Trophoblast cell (in vitro differentiated cells and primary cell): Measurements from ENCODE around the gene GPR31.
"Not testable (repeated sequence)": the region's sequence is repeated elsewhere in the genome, so short reads cannot be mapped to it uniquely, and the experiment has no call there.

Source experiments
- DNase-seq, 2 donors: peaks; one replicate each; pipeline ENCODE4 v3.0.0-alpha.2; 2016
- H2AFZ ChIP-seq: 2 replicates; pipeline ENCODE4 v1.6.1; 2013; ENCODE audit warnings: low read length, moderate library complexity, mild to moderate bottlenecking; ENCODE audit not compliant: insufficient read depth, poor library complexity
- H2AK5ac ChIP-seq: 2 replicates; pipeline ENCODE4 v1.6.1; 2013; ENCODE audit warnings: mild to moderate bottlenecking, low read length
- H2BK120ac ChIP-seq: 2 replicates; pipeline ENCODE4 v1.6.1; 2013; ENCODE audit warnings: low read length, mild to moderate bottlenecking, moderate library complexity; ENCODE audit not compliant: insufficient read depth, poor library complexity
- H2BK12ac ChIP-seq: 2 replicates; pipeline ENCODE4 v1.6.1; 2013; ENCODE audit warnings: mild to moderate bottlenecking, low read length, moderate library complexity
- H2BK5ac ChIP-seq: 2 replicates; pipeline ENCODE4 v1.6.1; 2013; ENCODE audit warnings: low read length, low read depth, moderate library complexity, mild to moderate bottlenecking; ENCODE audit not compliant: poor library complexity
- H3K14ac ChIP-seq: 2 replicates; pipeline ENCODE4 v1.6.1; 2013; ENCODE audit warnings: mild to moderate bottlenecking, low read length
- H3K18ac ChIP-seq: 2 replicates; pipeline ENCODE4 v1.6.1; 2013; ENCODE audit warnings: mild to moderate bottlenecking, low read length
- H3K23ac ChIP-seq: 2 replicates; pipeline ENCODE4 v1.6.1; 2013; ENCODE audit warnings: low read length
- H3K27ac ChIP-seq: 2 replicates; pipeline ENCODE4 v1.5.1; 2013; ENCODE audit warnings: low read depth, mild to moderate bottlenecking, inconsistent platforms, low read length, moderate library complexity
- H3K27me3 ChIP-seq: 2 replicates; pipeline ENCODE4 v1.6.1; 2013; ENCODE audit warnings: inconsistent platforms, mild to moderate bottlenecking, low read length, moderate library complexity; ENCODE audit not compliant: insufficient read depth
- H3K36me3 ChIP-seq, 2 experiments: 1 replicate in 1 of 2; 2 replicates in 1 of 2; pipeline ENCODE4 v1.6.1; 2013; ENCODE audit warnings: low read length in 2 of 2, mild to moderate bottlenecking in 2 of 2, moderate library complexity in 1 of 2; ENCODE audit not compliant: insufficient read depth in 2 of 2, control insufficient read depth in 1 of 2
- H3K4ac ChIP-seq: 2 replicates; pipeline ENCODE4 v1.6.1; 2013; ENCODE audit warnings: low read depth, mild to moderate bottlenecking, low read length, moderate library complexity
- H3K4me1 ChIP-seq, 2 experiments: 1 replicate in 1 of 2; 2 replicates in 1 of 2; pipeline ENCODE4 v1.6.1; 2013; ENCODE audit warnings: low read length in 2 of 2, mild to moderate bottlenecking in 2 of 2, moderate library complexity in 1 of 2; ENCODE audit not compliant: insufficient read depth in 2 of 2, control insufficient read depth in 1 of 2
- H3K4me2 ChIP-seq: 2 replicates; pipeline ENCODE4 v1.6.1; 2013; ENCODE audit warnings: inconsistent platforms, mild to moderate bottlenecking, low read length, moderate library complexity
- H3K4me3 ChIP-seq: 2 replicates; pipeline ENCODE4 v1.5.1; 2013; ENCODE audit warnings: mild to moderate bottlenecking, low read depth, low read length, inconsistent platforms
- H3K79me1 ChIP-seq: one replicate; pipeline ENCODE4 v1.6.1; 2013; ENCODE audit warnings: low read length
- H3K79me2 ChIP-seq: 2 replicates; pipeline ENCODE4 v1.6.1; 2013; ENCODE audit warnings: low read length, mild to moderate bottlenecking; ENCODE audit not compliant: control insufficient read depth, insufficient read depth, poor library complexity
- H3K9ac ChIP-seq: 2 replicates; pipeline ENCODE4 v1.6.1; 2013; ENCODE audit warnings: mild to moderate bottlenecking, low read length
- H3K9me3 ChIP-seq: 2 replicates; pipeline ENCODE4 v1.6.1; 2013; ENCODE audit warnings: low read depth, mild to moderate bottlenecking, control low read depth, inconsistent platforms, low read length; ENCODE audit not compliant: insufficient read depth
- H4K12ac ChIP-seq: 2 replicates; pipeline ENCODE4 v1.6.1; 2013; ENCODE audit warnings: low read depth, mild to moderate bottlenecking, low read length, moderate library complexity
- H4K8ac ChIP-seq: 2 replicates; pipeline ENCODE4 v1.6.1; 2013; ENCODE audit warnings: low read depth, mild to moderate bottlenecking, low read length, moderate library complexity
- H4K91ac ChIP-seq: one replicate; pipeline ENCODE4 v1.6.1; 2013; ENCODE audit warnings: low read depth, mild to moderate bottlenecking, low read length, moderate library complexity
- WGBS: extraction: QIAGEN DNeasy Blood & Tissue Kit; methylation state at CpG from one replicate; pipeline ENCODE4 v1.1.7; 2013; ENCODE audit warnings: missing lambda C conversion rate; ENCODE audit not compliant: insufficient read length, insufficient coverage; ENCODE audit errors: extremely low coverage; 5-methylcytosine and 5-hydroxymethylcytosine counted together

GPR31 gene

DNA sequence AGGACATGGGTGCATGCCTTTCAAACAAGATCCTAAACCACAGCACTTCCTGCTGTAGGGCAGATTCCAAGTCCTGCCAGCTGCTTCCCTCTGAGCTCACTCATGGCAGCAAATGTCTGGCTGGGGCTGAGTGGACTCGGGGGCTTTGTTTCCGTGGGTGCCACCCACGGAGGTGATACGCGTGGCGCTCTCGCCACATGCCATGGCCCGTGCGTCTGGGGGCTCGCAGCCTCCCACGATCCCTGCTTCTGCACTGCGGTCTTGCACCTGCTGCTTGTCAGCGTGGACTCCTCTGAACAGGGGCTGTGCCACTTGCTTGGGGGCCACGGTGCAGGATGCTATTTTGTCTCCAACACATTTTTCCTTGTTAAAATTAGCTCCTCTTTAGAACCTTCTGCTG, 19.5 kb upstream of the GPR31 start:
- H4K91ac ChIP-seq, H2BK120ac ChIP-seq, H2AK5ac ChIP-seq, H3K9ac ChIP-seq, DNase-seq, H3K4me3 ChIP-seq, H3K18ac ChIP-seq, H4K12ac ChIP-seq, H3K79me2 ChIP-seq, H3K4me1 ChIP-seq, H3K79me1 ChIP-seq, H2AFZ ChIP-seq, H3K9me3 ChIP-seq, H3K14ac ChIP-seq, H2BK5ac ChIP-seq, H3K36me3 ChIP-seq, H3K4ac ChIP-seq, H3K27ac ChIP-seq, H3K23ac ChIP-seq, H3K27me3 ChIP-seq, H3K4me2 ChIP-seq, H4K8ac ChIP-seq, H2BK12ac ChIP-seq: not testable (repeated sequence)
- no CpG with 5 or more reads among the region's 14 CpGs for WGBS

DNA sequence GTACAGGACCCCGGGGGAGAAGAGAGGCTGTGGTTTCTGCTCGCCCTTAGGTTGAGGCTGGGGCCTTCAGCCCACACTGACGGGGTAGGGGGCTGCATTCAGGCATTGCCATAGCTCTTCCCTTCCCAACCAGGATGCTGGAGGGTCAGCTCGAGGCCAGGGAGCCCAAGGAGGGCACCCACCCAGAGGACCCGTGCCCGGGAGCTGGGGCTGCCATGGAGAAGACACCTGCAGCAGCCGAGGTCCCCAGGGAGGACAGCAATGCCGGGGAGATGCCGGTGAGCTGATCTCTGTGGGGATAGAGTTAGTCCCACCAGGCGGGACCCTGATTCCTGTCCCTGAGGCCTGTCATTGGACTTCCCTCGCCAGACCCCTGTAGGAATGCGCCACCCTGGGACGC, 14.2 kb upstream of the GPR31 start:
- not testable (repeated sequence) for H3K4ac ChIP-seq, H3K9me3 ChIP-seq, H3K79me1 ChIP-seq, H3K4me1 ChIP-seq, H3K14ac ChIP-seq, H3K9ac ChIP-seq, DNase-seq, H4K91ac ChIP-seq, H3K18ac ChIP-seq, H2AK5ac ChIP-seq, H3K79me2 ChIP-seq, H2BK12ac ChIP-seq, H3K27me3 ChIP-seq, H2BK120ac ChIP-seq, H4K12ac ChIP-seq, H3K27ac ChIP-seq, H2AFZ ChIP-seq, H3K4me2 ChIP-seq, H4K8ac ChIP-seq, H3K23ac ChIP-seq, H3K4me3 ChIP-seq, H2BK5ac ChIP-seq, H3K36me3 ChIP-seq
- no CpG with 5 or more reads among the region's 13 CpGs for WGBS

DNA sequence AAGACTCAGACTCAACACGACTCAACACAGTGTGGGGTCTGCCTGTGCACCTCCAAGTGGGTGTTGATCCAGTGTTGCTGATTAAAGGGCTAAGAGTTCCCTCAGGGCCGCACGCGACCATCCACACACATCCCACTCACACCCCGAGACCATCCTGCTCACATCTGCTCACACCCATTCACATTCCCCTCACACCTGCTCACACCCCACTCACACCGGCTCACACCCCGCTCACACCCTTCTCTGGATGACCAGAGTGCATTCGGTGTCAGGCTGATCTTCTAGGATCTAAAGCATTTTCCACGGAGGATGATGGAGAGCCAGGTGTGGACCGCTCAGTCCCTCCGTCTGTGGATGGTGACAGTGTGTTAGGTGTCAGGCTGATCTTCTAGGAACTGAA, 13.5 kb upstream of the GPR31 start:
- DNase-seq, H3K23ac ChIP-seq: not testable (repeated sequence)

DNA sequence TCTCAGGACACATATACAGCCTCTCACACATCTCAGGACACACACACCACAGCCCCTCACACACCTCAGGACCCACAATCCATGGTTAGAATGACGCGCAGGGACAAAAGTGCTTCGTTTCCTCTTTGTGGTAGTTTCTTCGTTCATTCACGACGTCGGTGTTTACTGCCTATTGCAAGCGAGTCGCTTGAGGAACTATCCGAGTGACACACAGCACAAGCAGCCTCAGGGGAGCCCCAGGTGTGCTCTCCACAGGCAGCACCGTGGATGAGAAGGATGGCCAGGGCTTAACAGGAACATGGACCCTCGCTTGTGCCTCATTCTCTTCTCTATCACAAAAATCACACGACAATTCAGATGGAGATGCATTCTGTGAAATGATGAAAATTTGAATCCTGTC, 12.1 kb upstream of the GPR31 start:
- H3K4me1 ChIP-seq, H4K8ac ChIP-seq, H3K27ac ChIP-seq, H3K14ac ChIP-seq, DNase-seq, H3K4me3 ChIP-seq, H4K91ac ChIP-seq, H3K79me1 ChIP-seq, H3K4me2 ChIP-seq, H3K23ac ChIP-seq, H2BK12ac ChIP-seq, H3K18ac ChIP-seq, H3K27me3 ChIP-seq, H3K36me3 ChIP-seq, H3K4ac ChIP-seq, H3K79me2 ChIP-seq, H3K9me3 ChIP-seq, H2AFZ ChIP-seq, H2BK5ac ChIP-seq, H2BK120ac ChIP-seq, H4K12ac ChIP-seq, H3K9ac ChIP-seq, H2AK5ac ChIP-seq: not testable (repeated sequence)
- no CpG with 5 or more reads among the region's 13 CpGs for WGBS

More for the DNA sequence above, 13.5 kb upstream of the GPR31 start:
- not testable (repeated sequence) for H3K27me3 ChIP-seq, H2BK12ac ChIP-seq, H4K12ac ChIP-seq, H3K9me3 ChIP-seq, H3K4ac ChIP-seq, H3K36me3 ChIP-seq, H4K91ac ChIP-seq, H3K79me1 ChIP-seq, H2AK5ac ChIP-seq, H3K27ac ChIP-seq, H2AFZ ChIP-seq, H3K4me1 ChIP-seq, H3K79me2 ChIP-seq, H3K4me2 ChIP-seq, H4K8ac ChIP-seq, H3K18ac ChIP-seq, H3K14ac ChIP-seq, H3K9ac ChIP-seq, H3K4me3 ChIP-seq, H2BK5ac ChIP-seq, H2BK120ac ChIP-seq
- WGBS, result no CpG with 5 or more reads among the region's 11 CpGs
